OCI-LY1 (cell line): Measurements from ENCODE around the gene LIPA.

Experiments
- EZH2 ChIP-seq: fragments of 200-600 bp; sonication (generic), shearing (Covaris generic); IDR thresholded peaks from 2 replicates; pipeline ENCODE4 v1.8.0; 2017; ENCODE audit warnings: borderline replicate concordance, mixed run types, mild to moderate bottlenecking, antibody characterized with exemption, low read length, moderate library complexity, mixed read lengths
- TF ChIP-seq, protein P1 (sequence below): fragments of 200-600 bp; sonication (generic), shearing (Covaris generic); IDR thresholded peaks from 2 replicates; pipeline ENCODE4 v1.5.1; 2017; ENCODE audit warnings: mild to moderate bottlenecking, antibody characterized with exemption, low read length, moderate library complexity, mixed read lengths

- TF ChIP-seq, protein P1, sequence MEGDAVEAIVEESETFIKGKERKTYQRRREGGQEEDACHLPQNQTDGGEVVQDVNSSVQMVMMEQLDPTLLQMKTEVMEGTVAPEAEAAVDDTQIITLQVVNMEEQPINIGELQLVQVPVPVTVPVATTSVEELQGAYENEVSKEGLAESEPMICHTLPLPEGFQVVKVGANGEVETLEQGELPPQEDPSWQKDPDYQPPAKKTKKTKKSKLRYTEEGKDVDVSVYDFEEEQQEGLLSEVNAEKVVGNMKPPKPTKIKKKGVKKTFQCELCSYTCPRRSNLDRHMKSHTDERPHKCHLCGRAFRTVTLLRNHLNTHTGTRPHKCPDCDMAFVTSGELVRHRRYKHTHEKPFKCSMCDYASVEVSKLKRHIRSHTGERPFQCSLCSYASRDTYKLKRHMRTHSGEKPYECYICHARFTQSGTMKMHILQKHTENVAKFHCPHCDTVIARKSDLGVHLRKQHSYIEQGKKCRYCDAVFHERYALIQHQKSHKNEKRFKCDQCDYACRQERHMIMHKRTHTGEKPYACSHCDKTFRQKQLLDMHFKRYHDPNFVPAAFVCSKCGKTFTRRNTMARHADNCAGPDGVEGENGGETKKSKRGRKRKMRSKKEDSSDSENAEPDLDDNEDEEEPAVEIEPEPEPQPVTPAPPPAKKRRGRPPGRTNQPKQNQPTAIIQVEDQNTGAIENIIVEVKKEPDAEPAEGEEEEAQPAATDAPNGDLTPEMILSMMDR: no peak
- no peak for TF ChIP-seq EZH2
Observed at GRCh38 chr10:89252225-89252585, 630 bp upstream of the LIPA start.
